AG10803 (cell line): ENCODE results near the gene SRCIN1.
"Not testable (repeated sequence)": the region's sequence is repeated elsewhere in the genome, so short reads cannot be mapped to it uniquely, and the experiment has no call there.

Experiments
- DNase-seq: peaks from one replicate; pipeline ENCODE4 v3.0.0; 2010; ENCODE audit warnings: low read depth
- H3K4me3 ChIP-seq: 2 replicates; pipeline ENCODE4 v1.5.1; 2011; ENCODE audit warnings: mild to moderate bottlenecking, low read length, control low read depth
- CTCF ChIP-seq: conservative IDR thresholded peaks from 2 replicates; pipeline ENCODE4 v1.5.1; 2011; ENCODE audit warnings: mild to moderate bottlenecking, low read length, control low read depth, inconsistent platforms

Gene SRCIN1

DNA sequence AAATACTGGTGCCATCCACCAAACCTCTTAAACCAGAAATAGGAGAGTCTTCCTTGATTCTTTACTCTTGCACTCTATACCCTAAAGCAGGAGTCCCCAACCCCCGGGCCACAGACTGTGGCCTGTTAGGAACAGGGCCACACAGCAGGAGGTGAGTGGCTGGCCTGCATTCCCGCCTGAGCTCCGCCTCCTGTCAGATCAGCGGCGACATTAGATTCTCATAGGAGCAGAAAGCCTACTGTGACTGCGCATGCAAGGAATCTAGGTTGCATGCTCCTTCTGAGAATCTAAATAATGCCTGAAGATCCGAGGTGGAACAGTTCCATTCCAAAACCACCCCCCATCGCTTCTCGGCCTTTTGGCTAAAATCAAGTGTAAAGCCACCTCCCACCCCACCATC lies 30.3 kb upstream of the SRCIN1 start:
- H3K4me3 ChIP-seq, result no peak overlapping the region
- no peak for TF ChIP-seq CTCF
- DNase-seq, result no peak

DNA sequence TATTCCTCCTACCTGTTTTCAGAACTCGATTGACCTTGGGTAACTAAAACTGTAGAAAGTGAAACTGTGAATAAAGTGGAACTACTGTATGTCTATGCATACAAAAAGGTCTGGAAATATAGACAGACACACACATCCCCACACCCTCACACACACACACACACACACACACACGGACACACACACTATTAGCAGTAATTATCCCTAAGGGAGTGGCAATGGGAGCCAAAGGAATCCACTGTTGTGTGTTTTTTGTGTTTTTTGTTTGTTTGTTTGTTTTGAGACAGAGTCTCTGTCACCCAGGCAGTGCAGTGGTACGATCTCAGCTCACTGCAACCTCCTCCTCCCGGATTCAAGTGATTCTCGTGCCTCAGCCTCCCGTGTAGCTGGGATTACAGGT lies 26.6 kb upstream of the SRCIN1 start:
- DNase-seq, result no peak
- no peak overlapping the region for H3K4me3 ChIP-seq
- no peak for TF ChIP-seq CTCF

- no peak for TF ChIP-seq CTCF
- DNase-seq, result peak; percentile 6
- H3K4me3 ChIP-seq, result no peak overlapping the region
These were observed 22.7 kb upstream of the SRCIN1 start for GRCh38 chr17:38628441-38628840.

- H3K4me3 ChIP-seq, result no peak overlapping the region
- TF ChIP-seq CTCF, result no peak
- no peak for DNase-seq
These were observed 22.2 kb upstream of the SRCIN1 start for GRCh38 chr17:38627957-38628356.

DNA sequence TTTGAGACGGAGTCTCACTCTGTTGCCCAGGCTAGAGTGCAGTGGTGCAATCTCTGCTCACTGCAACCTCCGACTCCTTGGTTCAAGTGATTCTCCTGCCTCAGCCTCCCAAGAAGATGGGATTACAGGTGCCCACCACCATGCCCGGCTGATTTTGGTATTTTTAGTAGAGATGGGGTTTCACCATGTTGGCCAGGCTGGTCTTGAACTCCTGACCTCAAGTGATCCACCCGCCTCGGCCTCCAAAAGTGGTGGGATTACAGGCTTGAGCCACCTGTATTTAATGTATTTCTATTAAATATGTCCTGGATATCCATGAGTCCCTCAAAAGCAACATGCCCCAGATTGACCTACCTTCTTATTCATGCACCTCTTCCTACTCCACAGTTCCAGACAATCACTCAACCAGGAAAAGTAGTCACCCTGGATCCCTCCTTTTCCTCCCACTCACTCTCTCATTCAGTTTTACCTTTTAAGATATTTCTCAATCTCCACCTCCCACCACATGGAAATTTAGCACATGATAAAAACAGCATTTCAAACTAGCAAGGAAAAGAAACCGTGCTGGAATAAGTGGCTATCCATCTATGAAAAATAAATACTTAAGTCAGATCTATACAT lies 21.0 kb upstream of the SRCIN1 start:
- not testable (repeated sequence) for DNase-seq, H3K4me3 ChIP-seq

GRCh38 chr17:38625482-38625881 lies 19.7 kb upstream of the SRCIN1 start:
- no peak for TF ChIP-seq CTCF
- DNase-seq, result no peak
- no peak overlapping the region for H3K4me3 ChIP-seq

DNA sequence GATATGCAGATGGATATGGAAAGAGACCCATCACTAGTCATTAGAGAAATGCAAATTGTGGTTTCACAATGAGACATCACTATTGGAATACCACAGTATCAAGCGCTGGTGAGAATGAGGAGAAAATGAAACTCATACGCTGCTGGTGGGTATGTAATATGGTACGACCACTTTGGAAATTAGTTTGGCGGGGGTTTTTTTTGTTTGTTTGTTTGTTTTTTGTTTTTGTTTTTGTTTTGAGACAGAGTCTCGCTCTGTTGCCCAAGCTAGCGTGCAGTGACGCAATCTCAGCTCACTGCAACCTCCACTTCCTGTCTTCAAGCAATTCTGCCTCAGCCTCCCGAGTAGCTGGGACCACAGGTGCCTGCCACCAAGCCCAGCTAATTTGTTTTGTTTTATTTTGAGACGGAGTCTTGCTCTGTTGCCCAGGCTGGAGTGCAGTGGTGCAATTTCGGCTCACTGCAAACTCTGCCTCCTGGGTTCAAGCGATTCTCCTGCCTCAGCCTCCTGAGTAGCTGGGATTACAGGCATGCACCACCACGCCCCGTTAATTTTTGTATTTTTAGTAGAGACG lies 19.1 kb upstream of the SRCIN1 start:
- not testable (repeated sequence) for H3K4me3 ChIP-seq, DNase-seq

- no peak for DNase-seq
- no peak for TF ChIP-seq CTCF
- no peak overlapping the region for H3K4me3 ChIP-seq
These were observed 15.8 kb upstream of the SRCIN1 start for GRCh38 chr17:38621538-38621937.
